ENCODE data around the gene MTIF2.
"Not testable (repeated sequence)": the region's sequence is repeated elsewhere in the genome, so short reads cannot be mapped to it uniquely, and the experiment has no call there.

Gene MTIF2

DNA sequence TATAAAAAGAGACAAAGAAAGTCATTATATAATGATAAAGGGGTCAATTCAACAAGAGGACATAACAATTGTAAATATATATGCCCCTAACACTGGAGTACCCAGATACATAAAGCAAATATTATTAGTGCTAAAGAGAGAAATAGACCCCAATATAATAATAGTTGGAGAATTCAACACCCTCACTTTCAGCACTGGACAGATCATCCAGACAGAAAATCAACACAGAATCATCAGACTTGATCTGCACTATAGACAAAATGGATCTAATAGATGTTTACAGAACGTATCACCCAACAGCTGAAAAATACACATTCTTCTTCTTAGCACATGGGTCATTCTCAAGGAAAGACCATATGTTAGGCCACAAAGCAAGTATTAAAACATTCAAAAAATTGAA lies 68.6 kb downstream of the MTIF2 start:
- DNase-seq (ENCODE audit: extremely low read depth in 1 of 2, low read depth in 1 of 2): no peak

DNA sequence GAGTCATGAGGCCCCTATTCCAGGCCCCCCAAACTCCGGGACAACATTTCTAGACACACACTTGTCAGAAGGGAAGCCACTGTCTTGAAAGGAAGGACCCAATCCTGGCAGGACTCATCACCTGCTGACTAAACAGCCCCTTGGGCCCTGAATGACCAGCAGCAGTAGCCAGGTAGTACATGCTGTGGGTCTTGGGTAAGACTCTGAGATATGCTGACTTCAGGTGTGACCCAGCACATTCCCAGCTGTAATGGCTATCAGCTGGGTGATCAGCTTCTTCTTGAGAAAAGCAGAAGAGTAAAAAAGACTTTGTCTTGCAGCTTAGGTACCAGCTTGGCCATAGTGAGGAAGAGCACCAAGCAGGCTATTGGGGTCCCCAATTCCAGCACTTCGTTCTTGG lies 72.5 kb downstream of the MTIF2 start:
- no peak for DNase-seq (ENCODE audit: extremely low read depth in 1 of 2, low read depth in 1 of 2)

DNA sequence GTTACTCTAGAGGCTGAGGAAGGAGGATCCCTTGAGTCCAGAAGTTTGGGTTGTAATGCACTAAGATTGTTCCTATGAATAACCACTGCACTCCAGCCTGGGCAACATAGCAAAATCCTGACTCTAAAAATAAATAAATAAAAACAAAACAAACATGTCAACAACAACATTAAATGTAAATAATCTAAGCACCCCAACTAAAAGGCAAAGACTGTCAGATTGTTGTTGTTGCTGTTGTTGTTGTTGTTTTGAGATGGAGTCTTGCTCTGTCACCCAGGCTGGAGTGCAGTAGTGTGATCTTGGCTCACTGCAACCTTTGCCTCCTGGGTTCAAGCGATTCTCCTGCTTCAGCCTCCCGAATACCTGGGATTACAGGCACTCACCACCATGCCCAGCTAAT lies 77.1 kb downstream of the MTIF2 start:
- DNase-seq (ENCODE audit: extremely low read depth in 1 of 2, low read depth in 1 of 2): not testable (repeated sequence)

DNA sequence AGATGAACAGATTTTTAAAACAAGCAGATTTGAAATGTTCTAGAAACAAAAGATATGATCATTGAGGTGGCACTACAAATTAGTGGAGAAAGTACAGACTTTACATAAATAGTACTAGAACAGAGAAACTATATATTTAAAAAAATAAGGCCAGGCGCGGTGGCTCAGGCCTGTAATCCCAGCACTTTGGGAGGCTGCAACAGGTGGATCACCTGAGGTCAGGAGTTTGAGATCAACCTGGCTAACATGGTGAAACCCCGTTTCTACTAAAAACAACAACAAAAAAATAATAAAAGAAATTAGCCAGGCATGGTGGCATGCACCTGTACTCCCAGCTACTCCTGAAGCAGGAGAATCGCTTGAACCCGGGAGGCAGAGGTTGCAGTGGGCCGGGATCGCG lies 82.2 kb downstream of the MTIF2 start:
- not testable (repeated sequence) for DNase-seq (ENCODE audit: extremely low read depth in 1 of 2, low read depth in 1 of 2)

Measured in activated CD8-positive, alpha-beta memory T cell treated with anti-CD3 and anti-CD28 coated beads for 1 hour (primary cell).